Subcutaneous adipose tissue (tissue), 4 donors: Measurements from ENCODE around the gene LIPK. TPM values are rescaled to one million over a fixed set of nuclear protein-coding genes. Genes with fewer than 3 reads are reported as not detected.

Source experiments
- CTCF ChIP-seq: fragments of 450-650 bp; IDR thresholded peaks from one replicate; pipeline ENCODE4 v1.5.1; 2016; ENCODE audit warnings: low read depth, mild to moderate bottlenecking, control low read depth, antibody characterized with exemption, moderate library complexity
- total RNA-seq, 4 donors: library from RNA; depleted of rRNA; stranded (reverse); fragments of >200 nt; gene quantifications; one replicate each; pipeline ENCODE4 v1.1.0, GENCODE V29; 2016

LIPK gene
- total RNA-seq, 4 donors from 2014 or later: not detected

GRCh38 chr10:88745633-88746032 lies 39.6 kb downstream of the LIPK start:
- no peak for TF ChIP-seq CTCF

GRCh38 chr10:88754287-88754686 lies 48.2 kb downstream of the LIPK start:
- no peak for TF ChIP-seq CTCF

- TF ChIP-seq CTCF: no peak
Observed at GRCh38 chr10:88755753-88756152, 49.7 kb downstream of the LIPK start.

- no peak for TF ChIP-seq CTCF
Observed at GRCh38 chr10:88756660-88757059, 50.6 kb downstream of the LIPK start.

- no peak for TF ChIP-seq CTCF
Observed at GRCh38 chr10:88759366-88760101, 53.5 kb downstream of the LIPK start, which contains the start of gene LIPN. TSS of gene LIPN (plus strand) at chr10:88760020. CDS start at chr10:88761406, 1,386 bp downstream.

GRCh38 chr10:88762906-88763305 lies 56.9 kb downstream of the LIPK start:
- no peak for TF ChIP-seq CTCF

GRCh38 chr10:88763441-88763840 lies 57.4 kb downstream of the LIPK start:
- no peak for TF ChIP-seq CTCF
